Measurements from ENCODE around the gene ACTR3C.

Gene ACTR3C

DNA sequence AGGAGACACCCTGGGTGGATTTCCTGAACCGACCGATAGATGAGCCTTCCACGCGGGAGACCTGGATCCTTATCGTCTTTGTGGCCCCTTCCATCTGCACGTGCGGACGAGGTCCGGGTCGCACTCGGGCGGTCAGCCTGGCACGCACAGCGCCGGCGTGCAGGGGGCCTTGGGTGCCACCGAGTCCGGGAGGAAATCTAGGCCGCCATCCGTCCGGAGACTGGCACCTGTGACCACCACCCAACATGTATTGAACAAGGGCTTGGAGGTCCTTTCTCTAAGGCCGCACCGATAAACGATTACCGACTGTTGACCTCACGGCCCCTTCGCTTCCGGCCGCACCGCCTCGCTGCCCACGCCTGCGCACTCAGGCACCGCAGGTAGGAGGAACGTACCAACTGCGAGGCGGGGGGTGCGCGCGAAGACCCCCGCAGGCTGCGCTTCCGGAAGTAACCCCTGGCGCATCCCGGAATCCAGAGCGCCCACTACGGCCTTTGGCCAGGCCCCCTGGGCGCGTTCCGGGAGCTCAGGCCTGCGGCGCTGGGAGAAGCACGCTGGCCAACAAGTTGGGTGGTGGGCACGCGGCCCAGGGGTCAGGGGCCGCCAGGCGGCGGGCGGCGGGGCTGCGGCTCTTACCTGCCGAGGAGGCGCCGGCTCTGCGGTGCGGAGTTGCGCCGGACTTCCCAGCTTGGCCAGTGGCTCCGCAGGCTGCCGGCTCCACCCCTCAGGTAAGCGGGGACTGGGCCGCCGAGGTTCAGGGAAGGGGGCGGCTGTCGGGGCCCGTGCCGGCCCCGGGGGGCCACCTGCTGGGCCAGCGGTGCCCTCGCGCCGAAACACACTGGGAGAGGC lies at the start of gene ACTR3C, which contains the start of gene LRRC61:
ACTR3C (minus strand) TSS at position 713 of the 849 bp plus-strand sequence. CDS start 28,249 bp downstream, outside the sequence.
LRRC61 (plus strand) TSS at position 523 of the 849 bp plus-strand sequence. CDS start 13,507 bp downstream, outside the sequence.
- DNase-seq (ENCODE audit: low read depth, low spot score): no peak

GRCh38 chr7:150372271-150373048 lies 49.1 kb upstream of the ACTR3C start:
- no peak for DNase-seq (ENCODE audit: low read depth, low spot score)

- no peak for DNase-seq (ENCODE audit: low read depth, low spot score)
Observed at GRCh38 chr7:150371996-150372270, 48.6 kb upstream of the ACTR3C start.

DNA sequence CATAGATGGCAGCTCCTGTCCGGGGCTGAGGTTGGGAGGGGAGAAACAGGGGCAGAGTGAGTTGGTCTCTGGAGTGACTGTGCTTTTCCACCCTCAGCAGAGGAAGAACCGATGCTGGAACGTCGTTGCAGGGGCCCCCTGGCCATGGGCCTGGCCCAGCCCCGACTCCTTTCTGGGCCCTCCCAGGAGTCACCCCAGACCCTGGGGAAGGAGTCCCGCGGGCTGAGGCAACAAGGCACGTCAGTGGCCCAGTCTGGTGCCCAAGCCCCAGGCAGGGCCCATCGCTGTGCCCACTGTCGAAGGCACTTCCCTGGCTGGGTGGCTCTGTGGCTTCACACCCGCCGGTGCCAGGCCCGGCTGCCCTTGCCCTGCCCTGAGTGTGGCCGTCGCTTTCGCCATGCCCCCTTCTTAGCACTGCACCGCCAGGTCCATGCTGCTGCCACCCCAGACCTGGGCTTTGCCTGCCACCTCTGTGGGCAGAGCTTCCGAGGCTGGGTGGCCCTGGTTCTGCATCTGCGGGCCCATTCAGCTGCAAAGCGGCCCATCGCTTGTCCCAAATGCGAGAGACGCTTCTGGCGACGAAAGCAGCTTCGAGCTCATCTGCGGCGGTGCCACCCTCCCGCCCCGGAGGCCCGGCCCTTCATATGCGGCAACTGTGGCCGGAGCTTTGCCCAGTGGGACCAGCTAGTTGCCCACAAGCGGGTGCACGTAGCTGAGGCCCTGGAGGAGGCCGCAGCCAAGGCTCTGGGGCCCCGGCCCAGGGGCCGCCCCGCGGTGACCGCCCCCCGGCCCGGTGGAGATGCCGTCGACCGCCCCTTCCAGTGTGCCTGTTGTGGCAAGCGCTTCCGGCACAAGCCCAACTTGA lies 48.0 kb upstream of the ACTR3C start:
- DNase-seq (ENCODE audit: low read depth, low spot score): no peak

GRCh38 chr7:150370612-150371071 lies 47.3 kb upstream of the ACTR3C start:
- no peak for DNase-seq (ENCODE audit: low read depth, low spot score)

GRCh38 chr7:150369748-150370501 lies 46.6 kb upstream of the ACTR3C start:
- no peak for DNase-seq (ENCODE audit: low read depth, low spot score)

- DNase-seq (ENCODE audit: low read depth, low spot score): no peak
Observed at GRCh38 chr7:150368884-150369747, 45.8 kb upstream of the ACTR3C start.

GRCh38 chr7:150368096-150368883 lies 44.9 kb upstream of the ACTR3C start, which contains the start of gene REPIN1:
REPIN1 (plus strand) TSS chr7:150368822; CDS start chr7:150369712, 890 bp downstream.
- no peak for DNase-seq (ENCODE audit: low read depth, low spot score)

DNA sequence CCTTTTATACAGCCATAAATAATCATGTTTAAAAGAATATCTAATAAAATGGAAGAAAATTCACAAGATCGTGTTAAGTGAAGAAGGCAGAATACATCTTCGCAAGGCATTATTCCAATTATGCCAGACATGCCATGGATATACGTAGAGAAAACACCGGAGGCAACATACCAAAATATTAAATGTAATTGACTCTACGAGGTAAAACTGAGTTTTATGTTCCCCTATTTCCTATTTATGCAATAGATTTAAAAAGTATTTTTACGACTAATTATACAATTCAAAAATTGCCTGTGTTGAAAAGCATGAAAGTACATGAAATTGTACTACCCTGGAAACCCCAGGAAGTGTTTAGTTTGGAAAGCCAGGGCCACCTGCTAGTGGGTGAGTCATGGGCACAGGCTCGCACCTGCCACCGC lies 44.3 kb upstream of the ACTR3C start:
- DNase-seq (ENCODE audit: low read depth, low spot score): no peak

DNA sequence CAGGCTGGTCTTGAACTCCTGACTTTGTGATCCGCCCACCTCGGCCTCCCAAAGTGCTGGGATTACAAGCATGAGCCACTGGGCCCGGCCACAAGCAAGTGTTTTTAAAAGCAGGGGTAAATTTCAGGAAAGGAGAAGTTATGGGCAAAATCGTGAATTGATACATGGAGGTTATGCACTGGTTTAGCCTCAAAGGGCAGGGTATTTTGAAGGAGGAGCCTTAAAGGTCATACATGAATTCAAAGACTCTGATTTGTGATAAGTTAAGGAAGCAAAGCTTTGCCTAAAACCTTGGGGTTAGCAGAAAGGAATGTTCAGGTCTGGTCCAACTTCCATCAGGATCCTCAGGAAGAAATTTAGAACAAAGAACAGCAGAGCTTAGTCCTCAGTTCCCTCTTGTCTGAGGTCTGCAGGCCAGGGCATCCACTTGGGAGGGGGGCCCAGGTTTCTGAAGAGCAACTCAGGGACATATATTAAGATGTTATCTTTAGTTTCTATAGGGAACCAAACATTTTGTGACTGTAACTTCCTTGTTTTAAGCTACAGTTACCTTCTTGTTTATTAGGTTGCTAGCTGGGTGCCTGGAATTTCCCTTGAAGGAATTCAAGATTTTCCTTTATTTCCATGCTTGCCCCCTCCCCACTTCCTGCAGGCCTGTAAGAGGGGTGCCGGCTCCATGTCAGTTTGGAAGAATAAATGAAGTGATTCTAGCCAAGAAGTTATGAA lies 42.5 kb upstream of the ACTR3C start:
- no peak for DNase-seq (ENCODE audit: low read depth, low spot score)

GRCh38 chr7:150365194-150365593 lies 41.8 kb upstream of the ACTR3C start:
- no peak for DNase-seq (ENCODE audit: low read depth, low spot score)

DNA sequence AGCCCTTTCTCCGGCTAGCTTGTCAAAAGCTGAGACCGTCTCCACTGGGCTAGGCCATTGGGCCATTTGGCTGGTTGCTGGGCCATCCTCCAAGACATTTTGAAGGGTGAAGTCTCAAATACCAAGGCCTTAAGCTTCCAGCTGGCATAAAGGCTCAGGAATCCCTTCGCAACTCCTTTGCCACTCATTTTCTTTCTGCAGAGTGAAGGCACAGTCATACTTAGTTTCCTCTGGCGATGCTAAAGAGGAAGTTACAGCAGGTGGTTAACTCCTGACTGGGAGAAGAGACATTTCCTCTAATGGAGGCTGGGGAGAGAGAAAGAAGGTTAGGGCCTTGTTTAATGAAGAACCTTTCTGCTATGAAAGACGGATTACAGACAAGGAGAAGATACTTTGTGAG lies 40.5 kb upstream of the ACTR3C start:
- no peak for DNase-seq (ENCODE audit: low read depth, low spot score)

DNA sequence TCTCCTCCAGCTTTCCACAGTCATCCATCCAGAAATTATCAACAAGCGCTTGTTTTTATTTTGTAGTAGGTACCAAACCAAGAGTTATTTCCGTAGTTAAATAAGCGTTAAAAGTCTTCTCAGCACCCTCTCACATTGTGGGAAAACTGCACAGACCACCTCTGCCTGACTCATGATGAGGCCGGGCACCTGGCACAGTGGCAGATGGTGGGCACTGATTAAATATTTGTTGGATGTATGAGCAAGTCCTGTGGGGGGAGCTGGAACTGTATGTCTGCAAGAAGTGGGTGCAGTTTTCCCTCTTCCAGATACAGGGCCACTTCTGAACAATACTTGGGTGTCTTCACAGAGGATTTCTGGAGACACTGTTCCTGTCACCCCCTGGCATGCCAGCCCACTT lies 40.0 kb upstream of the ACTR3C start:
- no peak for DNase-seq (ENCODE audit: low read depth, low spot score)

- no peak for DNase-seq (ENCODE audit: low read depth, low spot score)
Observed at GRCh38 chr7:150361807-150362621, 38.7 kb upstream of the ACTR3C start.

- no peak for DNase-seq (ENCODE audit: low read depth, low spot score)
Observed at GRCh38 chr7:150361402-150361801, 38.1 kb upstream of the ACTR3C start.

DNA sequence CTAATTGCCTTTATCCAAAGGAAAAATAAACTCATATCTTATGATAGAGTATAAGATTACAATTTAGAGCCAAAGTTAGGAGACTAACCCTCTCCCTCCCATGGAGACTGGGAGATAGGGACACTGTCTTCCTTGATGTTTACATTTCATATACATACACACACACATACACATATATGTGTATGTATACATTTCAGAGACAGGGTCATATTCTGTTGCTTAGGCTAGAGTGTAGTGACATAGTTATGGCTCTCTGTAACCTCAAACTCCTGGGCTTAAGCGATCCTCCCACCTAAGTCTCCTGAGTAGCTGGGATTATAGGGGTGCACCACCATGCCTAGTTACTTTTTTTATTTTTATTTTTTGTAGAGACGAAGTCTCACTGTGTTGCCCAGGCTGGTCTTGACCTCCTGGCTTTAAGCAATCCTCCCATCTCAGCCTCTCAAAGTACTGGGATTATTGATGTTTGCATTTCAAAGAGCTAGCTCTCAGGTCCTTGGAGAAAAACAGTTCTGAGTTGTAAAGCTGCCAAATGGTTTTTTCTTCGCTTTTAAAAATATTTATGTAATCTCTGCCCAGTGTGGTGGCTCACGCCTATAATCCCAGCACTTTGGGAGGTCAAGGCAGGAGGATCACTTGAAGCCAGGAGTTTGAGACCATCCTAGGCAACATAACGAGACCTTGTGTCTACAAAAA lies 37.2 kb upstream of the ACTR3C start:
- no peak for DNase-seq (ENCODE audit: low read depth, low spot score)
